ENCODE measurements around the gene PDE4B.

GRCh38 chr1:65824103-65824502 lies 31.4 kb downstream of the PDE4B start:
- TF ChIP-seq CTCF (optimal IDR thresholded peaks at IDR 0.05 in 1 of 3, IDR thresholded peaks at IDR 0.05 in 1 of 3, conservative IDR thresholded peaks at IDR 0.05 in 1 of 3; ENCODE audit: extremely low read depth in 1 of 3, insufficient read depth in 2 of 3, low read length in 3 of 3) (no peak), EZH2 (IDR thresholded peaks at IDR 0.05; ENCODE audit: low read length) (no peak)

All from keratinocyte (primary cell).